G401 (cell line): ENCODE measurements around the gene CCP110. TPM values are rescaled to one million over a fixed set of nuclear protein-coding genes. Genes with fewer than 3 reads are reported as not detected.
A peak's percentile ranks its signal among the peaks of the same experiment; 100 is the strongest.
"Not testable (repeated sequence)": the region's sequence is repeated elsewhere in the genome, so short reads cannot be mapped to it uniquely, and the experiment has no call there.

ENCODE experiments used
- DNase-seq: peaks from one replicate; pipeline ENCODE4 v3.0.0-alpha.2; 2015; ENCODE audit warnings: low spot score
- in situ Hi-C: cut with HindIII; loops from 2 replicates; pipeline ENCODE4 v1.10.0; 2016; ENCODE audit warnings: low sequenced_read_pairs, mixed read lengths
- total RNA-seq: library from RNA; depleted of rRNA; stranded (reverse); fragments of >200 nt; shearing (Covaris generic); gene quantifications from 2 replicates; pipeline ENCODE4 v1.2.3, GENCODE V29; 2014

CCP110 gene
- total RNA-seq, 1 experiment from 2014 or later: 22.9 TPM

DNA sequence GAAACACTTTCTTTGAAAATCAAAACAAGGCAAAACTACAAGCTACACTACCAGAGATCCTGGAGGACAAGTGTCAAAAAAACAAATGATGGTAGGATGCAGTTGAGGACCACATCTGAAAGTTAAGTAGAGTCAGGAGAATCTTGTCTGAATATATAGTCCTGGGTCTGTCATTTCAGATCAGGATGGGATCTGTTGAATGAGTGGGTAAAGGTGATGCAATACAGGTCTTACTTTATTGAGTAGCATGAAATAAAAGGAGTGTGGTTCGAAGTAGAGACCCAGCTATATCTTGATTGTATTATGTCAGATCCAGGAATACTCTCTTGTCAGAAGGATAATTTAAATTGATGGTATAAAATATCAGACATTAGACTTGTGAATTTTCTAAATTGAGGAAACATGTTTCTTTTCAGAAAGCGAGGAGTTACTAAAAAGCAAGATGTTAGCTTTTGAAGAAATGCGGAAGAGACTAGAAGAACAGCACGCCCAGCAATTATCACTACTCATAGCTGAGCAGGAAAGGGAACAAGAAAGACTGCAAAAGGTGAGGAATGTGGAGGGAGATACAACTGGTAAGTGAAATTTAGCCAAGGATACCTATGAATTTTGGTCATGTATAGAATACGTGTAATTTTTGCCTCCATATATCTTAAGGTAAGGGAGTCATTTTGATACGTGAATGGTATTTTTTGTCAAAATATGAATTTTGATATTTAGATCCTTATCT, 16.7 kb downstream of the CCP110 start:
- no peak for DNase-seq
- in situ Hi-C loops: no loop called here

DNA sequence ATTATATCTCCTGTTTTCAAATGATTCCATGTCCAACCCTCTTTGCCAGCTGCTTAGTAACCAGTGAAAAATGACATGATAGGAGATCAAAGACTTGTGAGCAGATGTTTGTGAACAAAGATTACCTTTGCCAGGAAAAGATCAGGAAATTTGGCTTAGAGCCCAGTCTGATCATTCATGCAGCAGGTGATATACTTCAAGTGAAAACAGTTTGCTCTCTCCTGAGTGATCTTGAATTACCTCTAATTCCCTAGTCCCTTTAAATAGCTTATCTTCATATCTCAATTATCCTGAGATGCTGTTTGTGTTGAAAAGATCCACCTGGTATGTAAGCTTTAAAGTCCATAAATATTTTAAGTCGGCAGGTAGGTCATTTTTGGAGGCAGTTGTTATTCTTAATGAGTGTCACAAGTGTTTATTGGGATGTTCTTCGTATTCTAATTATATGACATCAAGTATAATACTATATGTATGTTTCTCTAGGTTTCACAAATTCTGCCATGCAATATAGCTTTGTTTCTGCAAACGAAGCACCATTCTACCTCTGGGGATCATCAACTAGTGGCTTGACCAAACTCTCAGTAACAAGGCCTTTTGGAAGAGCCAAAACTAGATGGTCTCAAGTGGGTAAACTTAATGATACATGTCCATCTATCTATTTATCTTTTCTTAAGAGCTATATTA, 18.5 kb downstream of the CCP110 start:
- in situ Hi-C loops: no loop called here
- DNase-seq: no peak

DNA sequence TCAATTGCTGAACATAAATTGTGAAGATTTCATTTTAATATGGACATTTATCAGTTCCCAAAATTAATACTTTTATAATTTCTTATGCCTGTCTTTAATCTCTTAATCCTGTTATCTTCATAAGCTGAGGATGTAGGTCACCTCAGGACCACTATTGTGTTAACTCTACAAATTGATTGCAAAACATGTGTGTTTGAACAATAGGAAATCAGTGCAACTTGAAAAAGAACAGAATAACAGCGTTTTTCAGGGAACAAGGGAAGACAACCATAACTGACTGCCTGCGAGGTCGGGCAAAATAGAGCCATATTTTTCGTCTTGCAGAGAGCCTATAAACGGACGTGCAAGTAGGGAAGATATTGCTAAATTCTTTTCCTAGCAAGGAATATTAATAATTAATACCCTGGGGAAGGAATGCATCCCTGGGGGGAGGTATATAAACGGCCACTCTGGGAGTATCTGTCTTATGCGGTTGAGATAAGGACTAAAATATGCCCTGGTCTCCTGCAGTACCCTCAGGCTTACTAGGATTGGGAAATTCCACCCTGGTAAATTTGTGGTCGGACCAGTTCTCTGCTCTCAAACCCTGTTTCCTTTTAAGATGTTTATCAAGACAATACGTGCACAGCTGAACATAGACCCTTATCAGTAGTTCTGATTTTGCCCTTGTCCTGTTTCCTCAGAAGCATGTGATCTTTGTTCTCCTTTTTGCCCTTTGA, 19.7 kb downstream of the CCP110 start:
- DNase-seq, in situ Hi-C loops: not testable (repeated sequence)

DNA sequence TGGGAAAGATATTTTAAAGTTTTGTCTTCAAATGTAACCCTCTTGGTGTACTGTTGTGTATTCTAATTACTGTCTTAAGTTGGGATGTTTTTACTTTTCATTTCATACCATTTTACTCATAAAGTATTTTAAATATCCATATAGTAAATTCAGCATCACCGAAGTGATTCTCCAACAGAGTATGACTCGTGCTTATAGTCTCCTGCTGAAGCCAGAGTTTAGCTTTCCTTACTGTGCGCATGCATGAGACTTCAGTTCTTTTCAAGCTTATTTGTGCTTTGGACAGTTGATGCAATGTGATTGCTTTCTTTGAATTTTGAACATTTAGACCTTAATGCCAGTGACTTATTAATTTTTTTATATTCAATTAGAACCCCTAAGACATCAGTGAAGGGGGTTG, 24.4 kb downstream of the CCP110 start:
- DNase-seq: no peak
- in situ Hi-C loops: no loop called here

DNA sequence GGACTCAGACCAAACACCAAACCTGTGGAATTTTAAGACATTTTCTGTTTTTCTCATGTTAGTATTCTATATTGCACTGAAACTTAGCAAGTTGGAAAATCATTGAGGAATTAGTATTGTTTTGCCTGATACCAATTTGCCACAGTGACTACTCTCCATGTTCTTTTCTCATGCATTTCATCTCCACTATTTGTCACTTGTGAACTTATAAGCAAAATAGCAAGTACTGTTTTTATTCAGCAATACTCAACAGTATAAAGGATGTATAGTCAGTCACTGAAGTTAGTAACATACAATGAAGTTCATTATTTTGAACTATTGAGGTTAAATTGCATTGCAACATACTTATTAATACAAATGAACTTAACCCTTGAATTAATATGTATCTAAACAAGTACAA, 25.9 kb downstream of the CCP110 start:
- in situ Hi-C loops: no loop called here
- no peak for DNase-seq

DNA sequence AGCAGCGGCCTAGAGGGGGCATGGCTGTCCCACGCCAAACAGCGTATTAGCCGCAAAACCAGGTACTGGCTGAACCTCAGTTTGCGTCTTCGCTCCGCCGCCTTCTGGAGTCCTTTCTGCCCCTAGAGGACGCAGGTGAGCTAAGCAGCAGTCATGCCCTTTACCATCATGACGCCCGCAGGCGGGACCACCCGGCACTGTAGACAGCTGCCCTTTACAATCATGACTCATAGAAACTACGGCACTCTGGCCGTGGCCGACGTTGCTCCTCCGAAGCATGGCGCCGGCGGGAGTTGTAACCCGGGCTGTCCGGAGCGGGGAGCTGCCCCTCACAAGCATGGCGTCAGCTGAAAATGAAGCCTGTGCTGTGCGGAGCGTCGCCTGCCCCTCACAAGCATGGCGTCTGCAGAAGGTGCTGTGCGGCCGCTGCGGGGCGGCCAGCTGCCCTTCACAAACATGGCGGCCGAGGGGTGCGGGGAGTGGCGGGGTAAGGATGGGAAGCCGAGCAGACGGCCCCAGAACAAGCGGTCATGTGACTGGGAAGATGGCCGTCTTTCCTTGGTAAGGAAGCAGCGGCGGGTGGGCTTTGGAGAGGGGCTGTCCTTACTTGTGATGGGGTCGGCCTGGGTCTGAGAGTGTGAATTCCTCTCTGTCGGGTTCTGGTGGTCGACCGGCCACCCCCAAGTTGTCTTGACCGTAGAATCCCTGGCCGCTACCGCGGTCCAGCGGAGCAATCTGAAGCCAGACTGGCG, 31.6 kb downstream of the CCP110 start, which contains the start of gene VPS35L:
VPS35L (plus strand) TSS at position 518 of the 752 bp plus-strand sequence; CDS start at position 545, 27 bp downstream.
- DNase-seq: peak; percentile 98
- in situ Hi-C loops: no loop called here

DNA sequence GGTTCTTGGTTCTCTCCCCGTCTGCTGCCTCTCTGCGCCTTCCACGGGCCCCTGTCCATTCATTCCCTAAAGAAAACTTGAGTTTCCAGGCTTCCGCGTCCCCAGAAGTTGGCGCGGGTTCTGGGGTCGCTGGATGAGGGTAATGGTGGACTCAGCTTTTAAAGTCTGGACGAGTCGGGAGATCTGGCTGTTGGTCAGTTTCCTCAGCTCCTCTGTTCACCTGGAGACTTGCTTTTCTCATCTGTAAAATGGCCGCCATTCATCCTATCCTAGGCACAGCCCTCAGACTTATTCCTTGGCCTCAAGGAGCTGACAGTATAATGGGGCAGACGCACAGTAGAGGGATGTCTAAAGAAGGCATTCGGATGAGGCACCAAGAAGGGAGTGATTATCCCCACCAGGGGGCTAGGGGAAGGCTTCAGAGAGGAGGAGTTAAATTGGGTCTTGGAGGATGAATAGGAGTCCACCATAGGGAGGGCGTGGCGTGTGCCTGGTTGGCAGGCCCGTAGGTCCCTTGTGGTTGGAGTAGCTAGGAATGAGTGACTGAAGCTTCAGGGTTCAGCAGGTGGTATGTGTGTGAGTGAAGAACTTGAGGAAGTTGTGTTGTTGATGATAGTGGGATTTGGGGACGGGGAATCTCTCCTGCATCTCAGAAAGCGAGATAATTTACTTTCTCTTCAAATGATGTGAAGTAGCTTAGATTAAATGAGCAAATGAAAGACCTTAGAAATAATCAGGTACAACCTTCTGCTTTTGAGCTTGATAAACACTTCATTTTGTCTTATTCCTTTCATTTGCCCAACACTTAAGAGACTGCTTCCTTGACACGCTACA, 32.4 kb downstream of the CCP110 start:
- in situ Hi-C loops: no loop called here
- peak; percentile 48 for DNase-seq

DNA sequence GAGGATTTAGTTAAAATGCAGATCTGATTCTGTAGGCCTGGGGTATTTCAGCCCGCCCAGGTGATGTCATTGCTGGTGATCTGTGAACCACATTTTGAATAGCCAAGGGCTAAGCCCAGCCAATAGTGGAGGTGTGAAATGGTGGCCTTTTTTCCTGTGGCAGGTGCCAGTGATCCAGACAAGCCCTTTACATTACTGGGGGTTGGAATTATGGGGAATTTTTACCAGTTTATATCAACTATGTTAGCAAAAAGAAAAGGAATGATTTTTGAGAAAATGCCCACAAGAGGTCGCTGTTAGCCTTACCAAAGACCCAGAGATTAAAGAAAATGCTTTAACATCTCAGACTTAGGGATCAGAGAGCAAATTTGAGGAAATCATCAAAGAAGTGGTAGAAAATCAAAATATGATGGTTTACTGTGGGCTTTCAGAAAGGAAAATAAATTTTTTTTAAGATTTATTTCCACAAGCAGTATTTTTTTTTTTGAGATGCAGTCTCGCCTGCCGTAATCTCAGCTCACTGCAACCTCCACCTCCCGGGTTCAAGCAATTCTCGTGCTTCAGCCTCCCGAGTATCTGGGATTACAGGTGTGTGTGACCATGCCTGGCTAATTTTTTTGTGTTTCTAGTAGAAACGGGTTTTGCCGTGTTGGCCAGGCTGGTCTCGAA, 35.6 kb downstream of the CCP110 start:
- peak; percentile 76 for DNase-seq
- in situ Hi-C loops: no loop called here

DNA sequence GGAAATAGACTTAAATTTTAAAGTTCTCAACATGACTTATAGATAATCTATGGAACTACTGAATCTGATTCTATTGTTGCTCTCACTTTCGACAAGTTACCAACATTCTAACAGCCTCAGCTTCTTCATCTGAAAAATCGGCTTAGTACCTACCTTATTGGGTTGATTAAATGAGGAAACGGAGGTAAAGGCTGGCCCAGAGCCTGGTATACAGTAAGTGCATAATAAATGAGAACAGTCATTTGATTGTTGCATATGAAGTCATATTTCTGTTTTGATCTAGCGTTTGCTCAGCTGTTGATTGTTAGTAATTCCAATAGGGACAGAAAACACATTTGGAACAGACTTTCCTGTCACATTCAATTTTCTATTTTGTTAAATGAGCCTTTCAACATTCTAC, 36.3 kb downstream of the CCP110 start:
- in situ Hi-C loops: no loop called here
- no peak for DNase-seq

DNA sequence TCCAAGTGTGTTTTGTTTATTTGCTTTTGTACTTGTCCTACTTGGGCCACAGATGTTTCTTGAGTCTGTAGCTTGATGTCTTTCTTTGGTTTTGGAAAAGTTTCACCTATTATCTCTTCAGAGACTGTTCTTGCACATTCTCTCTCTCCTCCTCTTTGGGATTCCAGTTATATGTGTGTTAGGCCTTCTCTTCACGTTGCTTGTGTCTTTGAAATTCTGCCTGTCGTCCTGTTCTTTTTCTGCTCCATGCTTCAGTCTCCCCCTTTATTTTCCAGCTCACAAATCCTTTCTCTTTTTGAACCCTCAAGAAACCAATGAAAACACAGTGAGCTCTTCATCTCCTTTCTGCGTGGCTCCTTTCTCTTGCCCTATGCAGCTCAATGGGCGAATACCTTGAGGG, 39.6 kb downstream of the CCP110 start:
- DNase-seq: no peak
- in situ Hi-C loops: no loop called here

DNA sequence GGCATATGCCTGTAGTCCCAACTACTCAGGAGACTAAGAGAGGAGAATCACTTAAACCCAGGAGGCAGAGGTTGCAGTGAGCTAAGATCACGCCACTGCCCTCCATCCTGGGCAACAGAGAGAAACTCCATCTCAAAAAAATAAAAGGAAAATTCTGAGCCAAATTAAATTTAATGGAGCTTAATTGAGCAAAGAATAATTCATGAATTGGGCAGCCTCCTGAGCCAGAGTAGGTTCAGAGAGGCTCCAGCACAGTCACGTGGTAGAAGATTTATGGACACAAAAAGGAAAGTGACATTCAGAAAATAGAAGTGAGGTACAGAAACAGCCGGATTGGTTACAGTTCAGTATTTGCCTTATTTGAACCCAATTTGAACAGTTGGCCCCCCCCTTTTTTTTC, 42.6 kb downstream of the CCP110 start:
- DNase-seq: no peak
- in situ Hi-C loops: no loop called here

DNA sequence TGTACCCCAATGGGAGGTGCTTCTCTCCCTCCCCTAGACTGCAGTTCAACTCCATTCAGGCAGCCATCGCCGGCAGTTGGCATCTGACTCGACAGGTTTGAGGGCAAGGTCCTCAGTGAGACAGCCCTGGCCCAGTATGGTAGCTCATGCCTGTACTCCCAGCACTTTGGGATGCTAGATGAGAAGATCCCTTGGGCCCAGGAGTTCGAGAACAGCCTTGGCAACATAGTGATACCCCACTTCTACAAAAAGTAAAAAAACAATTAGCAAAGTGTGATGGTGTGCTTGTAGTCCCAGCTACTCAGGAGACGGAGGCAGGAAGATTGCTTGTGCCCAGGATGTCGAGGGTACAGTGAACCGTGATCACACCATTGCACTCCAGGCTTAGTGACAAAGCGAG, 43.8 kb downstream of the CCP110 start:
- in situ Hi-C loops: no loop called here
- no peak for DNase-seq

DNA sequence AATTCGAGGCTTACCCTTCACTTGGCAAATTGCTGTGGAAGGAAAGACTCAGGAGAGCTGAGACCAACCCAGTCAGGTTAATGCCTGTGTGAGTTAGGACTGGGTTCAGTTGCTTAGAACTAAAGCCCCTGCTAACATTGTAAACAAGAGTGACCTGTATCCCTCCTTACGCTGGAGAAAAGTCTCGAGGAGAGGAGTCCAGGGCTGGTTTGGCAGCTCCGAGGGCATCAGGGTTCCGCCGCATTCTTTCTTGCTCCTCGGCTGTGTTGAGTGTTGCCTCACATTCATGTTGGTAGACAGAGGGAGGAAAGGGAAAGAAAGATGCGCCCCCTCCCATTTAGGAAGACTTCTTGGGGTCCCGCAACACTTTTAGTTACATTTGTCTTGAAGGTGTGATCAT, 50.3 kb downstream of the CCP110 start:
- in situ Hi-C loops: no loop called here
- DNase-seq: no peak

DNA sequence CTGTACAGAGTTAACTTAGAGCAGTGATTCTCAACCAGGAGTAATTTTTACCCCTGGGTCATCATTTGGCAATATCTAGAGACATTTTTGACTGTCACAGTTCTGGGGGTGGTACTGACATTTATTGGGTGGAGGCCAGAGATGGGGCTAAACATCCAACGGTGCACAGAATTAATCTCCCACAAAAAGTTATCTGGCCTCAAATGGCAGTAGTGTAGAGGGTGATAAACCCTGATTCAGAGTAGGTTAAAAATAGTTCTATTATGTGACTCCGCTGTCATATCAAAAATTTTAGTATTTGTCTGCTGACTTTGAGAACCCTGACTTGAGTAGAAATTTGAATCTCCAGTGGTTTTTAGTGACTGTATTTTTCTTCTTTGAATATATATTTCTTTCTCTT, 50.9 kb downstream of the CCP110 start:
- in situ Hi-C loops: no loop called here
- no peak for DNase-seq

DNA sequence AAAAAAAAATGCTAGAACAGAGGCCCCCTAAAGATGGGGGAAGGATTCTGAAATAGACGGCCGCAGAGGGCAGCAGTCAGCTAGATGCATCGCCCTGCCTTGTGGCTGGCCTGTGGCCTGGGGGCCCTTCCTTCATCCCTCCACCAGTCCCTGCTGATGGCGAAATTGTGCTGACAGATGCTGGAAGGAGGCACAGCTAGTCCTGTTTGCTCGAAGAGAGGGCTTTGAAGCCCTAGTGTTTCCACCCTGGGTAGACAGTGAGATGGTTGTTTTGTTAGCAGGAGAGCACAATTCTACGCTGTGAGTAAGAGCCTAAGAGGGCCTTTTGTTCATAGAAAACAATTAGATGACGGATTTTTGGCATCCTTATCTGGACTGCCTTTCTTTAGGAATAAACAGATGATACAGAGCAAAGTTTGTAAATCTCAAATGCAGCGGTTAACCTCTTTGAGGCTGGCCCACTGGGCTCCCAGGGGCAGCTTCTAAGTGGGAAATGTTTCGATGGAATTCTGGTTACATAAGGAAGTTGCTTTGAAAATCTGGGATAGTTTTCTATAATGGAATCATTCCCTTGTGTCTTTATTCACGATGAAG, 54.7 kb downstream of the CCP110 start:
- peak; percentile 22 for DNase-seq
- in situ Hi-C loops: no loop called here

DNA sequence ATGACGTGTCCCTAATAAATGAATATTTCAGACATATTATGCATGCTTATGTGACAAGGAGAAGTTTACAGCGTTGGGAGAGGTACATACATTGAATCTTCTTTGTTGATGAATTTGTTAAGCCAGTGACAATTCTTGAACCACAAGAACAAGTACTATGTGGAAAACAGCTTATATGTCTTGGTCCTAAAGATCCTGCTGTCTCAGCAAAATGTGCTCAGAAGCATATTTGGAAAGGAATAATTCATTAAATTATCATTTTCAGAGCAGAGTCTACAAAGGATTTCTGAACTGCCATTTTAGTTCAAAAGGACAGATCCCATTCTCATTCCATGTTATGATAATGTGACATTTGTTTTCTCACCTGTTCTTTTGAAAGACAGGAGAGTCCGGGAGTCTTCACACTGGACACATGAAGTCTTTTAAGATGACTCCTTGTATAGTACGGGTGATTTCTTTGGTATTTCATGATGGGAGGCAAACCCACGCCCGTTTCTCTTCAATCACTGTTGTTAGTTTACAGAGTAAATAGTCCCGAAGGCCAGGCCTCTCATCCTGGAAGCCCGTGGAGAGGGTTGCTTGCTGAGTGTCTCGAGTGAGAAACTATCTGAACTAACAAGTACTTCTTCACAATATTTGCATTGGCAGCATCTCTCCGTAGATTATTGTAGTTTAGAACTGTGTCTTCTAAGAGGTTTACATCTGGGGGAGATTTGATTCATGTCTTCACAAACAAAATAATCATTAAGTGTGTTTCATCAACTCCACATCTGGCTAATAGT, 58.5 kb downstream of the CCP110 start:
- DNase-seq: no peak
- in situ Hi-C loops: no loop called here

DNA sequence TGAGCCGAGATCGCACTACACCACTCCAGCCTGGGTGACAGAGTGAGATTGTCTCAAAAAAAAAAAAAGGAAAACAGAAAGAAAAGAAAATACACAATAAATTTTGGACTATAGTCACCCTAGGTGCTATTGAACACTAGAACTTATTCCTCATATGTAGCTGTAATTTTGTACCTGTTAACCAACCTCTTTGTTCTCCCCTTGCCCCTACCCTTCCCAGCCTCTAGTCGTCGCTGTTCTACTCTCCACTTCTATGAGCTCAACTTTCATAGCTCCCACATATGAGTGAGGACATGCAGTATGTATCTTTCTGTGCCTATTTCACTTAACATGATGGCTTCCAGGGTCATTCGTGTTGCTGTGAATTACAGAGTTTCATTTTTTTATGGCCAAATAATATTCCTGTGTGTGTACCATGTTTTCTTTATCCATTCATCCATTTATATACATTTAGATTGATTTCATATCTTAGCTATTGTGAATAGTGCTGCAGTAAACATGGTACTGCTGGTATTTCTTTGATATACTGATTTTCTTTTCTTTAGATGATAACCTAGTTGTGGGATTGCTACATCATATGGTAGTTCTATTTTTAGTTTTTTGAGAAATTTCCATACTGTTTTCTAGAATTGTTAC, 60.0 kb downstream of the CCP110 start:
- in situ Hi-C loops: no loop called here
- peak; percentile 44 for DNase-seq
